Lower lobe of right lung (tissue), 2 donors: ENCODE results near the gene HMGN1. TPM values are rescaled to one million over a fixed set of nuclear protein-coding genes. Genes with fewer than 3 reads are reported as not detected.

Source experiments
- ATAC-seq, 2 donors: fragments of 200-7000 bp; cut with Tn5 transposase; one replicate each; pipeline ENCODE4 v1.9.1; 2020 to 2022; ENCODE audit warnings: mild to moderate bottlenecking in 2 of 2, moderate library complexity in 2 of 2
- DNase-seq: peaks from one replicate; pipeline ENCODE4 v3.0.0-alpha.2; 2020
- H3K27ac ChIP-seq: fragments of 200-600 bp; one replicate; pipeline ENCODE4 v1.8.0; 2022
- H3K27me3 ChIP-seq: fragments of 200-600 bp; one replicate; pipeline ENCODE4 v1.8.0; 2022; ENCODE audit warnings: low read depth
- H3K36me3 ChIP-seq: fragments of 200-600 bp; one replicate; pipeline ENCODE4 v1.8.0; 2022; ENCODE audit warnings: mild to moderate bottlenecking
- H3K4me1 ChIP-seq: fragments of 200-600 bp; one replicate; pipeline ENCODE4 v1.8.0; 2022
- H3K4me3 ChIP-seq: fragments of 200-600 bp; one replicate; pipeline ENCODE4 v1.8.0; 2022; ENCODE audit warnings: mild to moderate bottlenecking
- H3K9me3 ChIP-seq: fragments of 200-600 bp; one replicate; pipeline ENCODE4 v1.8.0; 2022
- intact Hi-C: fragments of 100-400 bp; cut with DNase I; formaldehyde crosslinking; loops from one replicate; pipeline ENCODE4 v1.11.0; 2022
- total RNA-seq: library from RNA; stranded (reverse); fragmentation: NEBNext Ultra II Directional; extraction: Animal tissue kit (Norgen Biotek cat#: 25700); gene quantifications from one replicate; pipeline ENCODE4 v1.2.1, GENCODE V29; 2021
- TF ChIP-seq, protein P1 (sequence below): fragments of 200-600 bp; IDR thresholded peaks from one replicate; pipeline ENCODE4 v1.8.0; 2022; ENCODE audit warnings: antibody characterized with exemption, mild to moderate bottlenecking
- donor health status: DM: no; HTN: yes; CAD: no; lungs with severe emphysema.

The HMGN1 gene
- total RNA-seq, 1 donor from 2014 or later: 139 TPM

DNA sequence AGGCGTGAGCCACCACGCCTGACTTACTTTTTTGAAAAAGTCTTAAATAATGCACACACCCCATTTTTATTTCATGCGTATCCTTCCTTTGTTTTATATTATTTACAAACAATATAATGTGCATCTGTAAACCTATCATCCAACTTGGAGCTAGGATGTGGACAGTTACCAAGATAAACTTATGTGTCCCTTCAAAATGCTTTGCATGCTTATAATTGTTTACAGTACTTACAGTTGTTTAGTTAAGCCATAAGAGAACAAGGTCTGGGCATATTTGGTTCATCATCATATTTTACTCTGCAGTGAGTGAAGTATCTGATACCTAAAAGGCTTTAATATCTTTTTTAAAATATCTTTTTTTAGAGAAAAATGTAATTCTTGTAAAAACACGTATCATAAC, 16.1 kb upstream of the HMGN1 start:
- intact Hi-C loops: no loop called here
- Histone ChIP-seq H3K4me3 (no peak overlapping the region), H3K9me3 (no peaks in the 10 kb centered on the region), H3K27me3 (no peaks in the 10 kb centered on the region), H3K4me1 (no peaks in the 10 kb centered on the region), H3K36me3 (no peaks in the 10 kb centered on the region), H3K27ac (no peak overlapping the region)
- DNase-seq (no peak), ATAC-seq (no peak)
- TF ChIP-seq, protein P1, sequence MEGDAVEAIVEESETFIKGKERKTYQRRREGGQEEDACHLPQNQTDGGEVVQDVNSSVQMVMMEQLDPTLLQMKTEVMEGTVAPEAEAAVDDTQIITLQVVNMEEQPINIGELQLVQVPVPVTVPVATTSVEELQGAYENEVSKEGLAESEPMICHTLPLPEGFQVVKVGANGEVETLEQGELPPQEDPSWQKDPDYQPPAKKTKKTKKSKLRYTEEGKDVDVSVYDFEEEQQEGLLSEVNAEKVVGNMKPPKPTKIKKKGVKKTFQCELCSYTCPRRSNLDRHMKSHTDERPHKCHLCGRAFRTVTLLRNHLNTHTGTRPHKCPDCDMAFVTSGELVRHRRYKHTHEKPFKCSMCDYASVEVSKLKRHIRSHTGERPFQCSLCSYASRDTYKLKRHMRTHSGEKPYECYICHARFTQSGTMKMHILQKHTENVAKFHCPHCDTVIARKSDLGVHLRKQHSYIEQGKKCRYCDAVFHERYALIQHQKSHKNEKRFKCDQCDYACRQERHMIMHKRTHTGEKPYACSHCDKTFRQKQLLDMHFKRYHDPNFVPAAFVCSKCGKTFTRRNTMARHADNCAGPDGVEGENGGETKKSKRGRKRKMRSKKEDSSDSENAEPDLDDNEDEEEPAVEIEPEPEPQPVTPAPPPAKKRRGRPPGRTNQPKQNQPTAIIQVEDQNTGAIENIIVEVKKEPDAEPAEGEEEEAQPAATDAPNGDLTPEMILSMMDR: no peak

DNA sequence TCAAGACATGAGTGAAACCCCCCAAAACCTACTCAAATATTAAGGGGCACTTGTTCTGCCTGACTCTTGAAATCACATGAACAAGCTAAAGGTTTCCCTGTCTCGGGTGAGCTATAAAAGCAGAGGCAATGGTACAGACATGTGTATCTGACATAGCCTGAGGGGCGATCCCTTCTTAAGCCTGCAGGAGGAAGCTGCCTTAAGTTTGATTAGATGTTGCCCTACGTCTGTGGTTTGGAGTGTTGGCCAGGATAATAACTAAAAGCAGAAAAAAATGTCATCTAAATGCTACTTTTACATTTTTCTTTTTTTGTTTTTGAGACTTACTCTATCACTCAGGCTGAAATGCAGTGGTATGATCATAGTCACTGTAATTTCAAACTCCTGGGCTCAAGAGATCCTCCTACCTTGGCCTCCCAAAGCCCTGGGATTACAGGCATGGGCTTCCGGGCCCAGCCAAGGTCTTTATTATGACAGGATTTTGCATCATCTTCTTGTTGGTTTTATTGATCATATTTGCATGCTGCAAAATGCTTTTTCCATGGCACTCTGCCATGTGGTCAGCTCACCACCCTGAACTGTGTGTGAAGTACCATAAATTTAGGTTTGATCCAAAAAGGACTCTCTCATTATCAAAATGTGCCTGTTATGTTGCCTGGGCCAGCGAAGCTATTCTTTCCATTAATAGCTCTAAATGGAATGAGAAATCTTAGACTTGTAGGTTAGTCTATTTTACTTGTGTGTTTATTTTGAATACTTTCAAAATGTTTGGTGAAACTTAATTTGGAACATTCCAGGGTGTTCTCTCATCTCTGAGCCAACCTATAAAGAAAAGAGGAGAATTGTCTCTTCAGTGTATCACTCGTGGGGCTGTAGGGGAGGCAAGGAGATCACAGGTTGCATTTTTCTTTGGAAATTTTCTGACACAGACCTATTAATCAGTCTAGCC, 15.0 kb upstream of the HMGN1 start:
- H3K4me1 ChIP-seq: no peaks in the 10 kb centered on the region
- intact Hi-C loops: no loop called here
- ATAC-seq (no peak), DNase-seq (no peak)
- H3K36me3 ChIP-seq: no peaks in the 10 kb centered on the region
- H3K9me3 ChIP-seq: no peaks in the 10 kb centered on the region
- no peak overlapping the region for H3K4me3 ChIP-seq
- H3K27ac ChIP-seq: no peak overlapping the region
- TF ChIP-seq, protein P1: no peak
- H3K27me3 ChIP-seq: no peaks in the 10 kb centered on the region

DNA sequence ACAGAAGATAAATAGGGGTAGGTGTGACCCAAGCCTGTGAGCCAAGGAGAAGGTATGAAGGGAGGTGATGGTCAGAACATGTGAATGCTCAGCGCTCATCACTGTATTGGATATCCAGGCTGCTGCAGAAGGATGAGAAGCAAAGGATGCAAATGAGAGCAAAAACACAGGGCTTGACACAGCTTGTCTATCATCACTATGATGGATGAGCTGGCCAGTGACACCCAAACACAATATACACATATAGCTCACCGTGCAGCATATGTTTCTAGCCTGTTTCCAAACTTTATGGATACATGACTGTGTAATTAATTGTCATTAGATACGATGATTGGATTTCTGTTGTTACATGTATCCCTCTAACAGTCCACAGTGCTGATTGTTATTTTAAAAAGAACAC, 13.8 kb upstream of the HMGN1 start:
- Histone ChIP-seq H3K4me3 (no peak overlapping the region), H3K4me1 (no peaks in the 10 kb centered on the region), H3K36me3 (no peaks in the 10 kb centered on the region), H3K9me3 (no peaks in the 10 kb centered on the region), H3K27ac (no peak overlapping the region), H3K27me3 (no peaks in the 10 kb centered on the region)
- DNase-seq (no peak), ATAC-seq (no peak)
- TF ChIP-seq, protein P1: no peak
- intact Hi-C loops: no loop called here

DNA sequence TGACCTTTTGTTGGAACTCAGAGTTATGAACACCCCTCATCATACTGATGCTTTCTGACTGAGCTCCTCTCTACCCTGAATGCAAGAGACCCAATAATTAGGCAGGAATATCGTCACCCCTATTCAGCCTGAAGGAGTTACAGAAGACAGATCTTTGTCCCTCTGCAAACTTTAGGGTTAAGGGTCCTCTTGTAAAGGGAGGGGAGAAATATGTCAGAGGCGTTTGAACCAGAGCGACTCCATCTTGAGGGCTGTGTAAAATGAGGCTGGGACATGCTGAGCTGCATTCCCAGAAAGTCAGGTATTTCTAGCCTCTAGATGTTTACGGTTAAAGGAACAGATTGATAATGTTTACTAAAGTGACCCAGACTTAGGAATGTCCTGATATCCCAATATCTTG, 10.5 kb upstream of the HMGN1 start:
- no peaks in the 10 kb centered on the region for H3K9me3 ChIP-seq
- no peak overlapping the region for H3K27ac ChIP-seq
- no peaks in the 10 kb centered on the region for H3K4me1 ChIP-seq
- DNase-seq (no peak), ATAC-seq (no peak)
- H3K36me3 ChIP-seq: no peaks in the 10 kb centered on the region
- no peaks in the 10 kb centered on the region for H3K27me3 ChIP-seq
- TF ChIP-seq, protein P1: no peak
- no peak overlapping the region for H3K4me3 ChIP-seq
- intact Hi-C loops: no loop called here

DNA sequence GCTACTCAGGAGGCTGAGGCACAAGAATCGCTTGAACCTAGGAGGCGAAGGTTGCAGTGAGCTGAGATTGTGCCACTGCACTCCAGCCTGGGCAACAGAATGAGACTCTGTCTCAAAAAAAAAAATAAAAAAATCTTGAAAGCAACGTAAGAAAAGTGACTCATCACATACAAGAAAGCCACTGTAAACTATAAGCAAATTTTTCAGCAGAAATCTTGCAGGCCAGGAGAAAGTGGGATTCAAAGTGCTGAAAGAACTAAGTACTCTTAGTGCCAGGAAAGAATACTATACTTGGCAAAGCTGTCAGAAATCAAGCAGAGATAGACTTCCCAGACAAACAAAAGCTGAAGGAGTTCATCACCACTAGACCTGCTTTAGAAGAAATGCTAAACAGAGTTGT, 4.4 kb upstream of the HMGN1 start:
- DNase-seq: no peak
- no peaks in the 10 kb centered on the region for H3K27me3 ChIP-seq
- no peak overlapping the region for H3K4me3 ChIP-seq
- H3K4me1 ChIP-seq: no peaks in the 10 kb centered on the region
- no peaks in the 10 kb centered on the region for H3K9me3 ChIP-seq
- no peak for ATAC-seq
- H3K27ac ChIP-seq: no peak overlapping the region
- TF ChIP-seq, protein P1: no peak
- intact Hi-C loops: no loop called here
- H3K36me3 ChIP-seq: no peaks in the 10 kb centered on the region
